Breast epithelium (tissue), 3 donors: Measurements from ENCODE around the gene SLC9A3.

ENCODE experiments used
- CTCF ChIP-seq, 3 donors: fragments of 450-650 bp; IDR thresholded peaks; one replicate each; pipeline ENCODE4 v1.5.1; 2016 to 2017; ENCODE audit warnings: antibody characterized with exemption in 3 of 3, mild to moderate bottlenecking in 3 of 3, moderate library complexity in 3 of 3
- POLR2A ChIP-seq: fragments of 450-650 bp; IDR thresholded peaks from one replicate; pipeline ENCODE4 v1.6.1; 2016; ENCODE audit warnings: antibody characterized with exemption, mild to moderate bottlenecking, moderate library complexity
- POLR2AphosphoS5 ChIP-seq, 3 donors: sonication (generic); formaldehyde crosslinking; IDR thresholded peaks; one replicate each; pipeline ENCODE4 v1.6.1; 2017; ENCODE audit warnings: antibody characterized with exemption in 3 of 3

- TF ChIP-seq POLR2AphosphoS5 (IDR thresholded peaks at IDR 0.05) (no peak), POLR2A (no peak), CTCF (IDR thresholded peaks at IDR 0.05) (no peak)
These were observed 6.0 kb upstream of the SLC9A3 start for GRCh38 chr5:530001-530955.
